ENCODE results near the gene C8G. TPM values are rescaled to one million over a fixed set of nuclear protein-coding genes. Genes with fewer than 3 reads are reported as not detected.

Gene C8G
- total and polyA plus RNA-seq, 9 of the 15 experiments (the other 6 are each of a cell fraction or from before 2014, with no cell fraction given) = 0.35 to 5.9 (median 2.7) TPM; not detected in 2

DNA sequence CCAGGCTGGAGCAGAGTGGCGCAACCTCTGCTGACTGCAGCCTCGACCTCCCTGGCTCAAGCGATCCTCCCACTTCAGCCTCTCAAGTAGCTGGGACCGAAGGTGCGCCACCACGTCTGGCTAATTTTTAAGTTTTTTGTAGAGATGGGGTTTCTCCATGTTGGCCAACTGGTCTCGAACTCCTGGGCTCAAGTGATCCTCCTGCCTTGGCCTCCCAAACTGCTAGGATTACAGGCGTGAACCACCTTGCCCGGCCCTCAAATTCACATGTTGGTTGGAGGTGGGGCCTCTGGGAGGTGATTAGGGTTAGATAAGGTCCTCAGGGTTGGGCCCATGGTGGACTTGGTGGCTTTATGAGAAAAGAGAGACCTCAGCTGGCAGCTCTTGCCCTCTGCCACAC lies 17.1 kb downstream of the C8G start:
- CTCF ChIA-PET (ENCODE audit: low intra/inter-chr PET ratio) = no interaction called here
- 65% methylated on average over 9 of the region's 9 CpGs for WGBS (ENCODE audit: insufficient coverage, low coverage, missing lambda C conversion rate)
- peak overlapping the region in 1 of 2 experiments; percentile 66; a peak in 1 of 4 replicates for H3K9ac ChIP-seq (ENCODE audit: insufficient read depth in 1 of 2, low read depth in 2 of 2, low read length in 2 of 2)
- DNase-seq (ENCODE audit: extremely low read depth in 1 of 4, low spot score in 3 of 4) (no peak), FAIRE-seq (no peak), ATAC-seq (no peak)
- no peak overlapping the region for H3K4me3 ChIP-seq
- H2AFZ ChIP-seq (ENCODE audit: low read depth, low read length) = no peak overlapping the region
- no peak overlapping the region for H3K27ac ChIP-seq (ENCODE audit: extremely low read depth, low read depth, low read length)
- no peaks in the 10 kb centered on the region for H3K9me3 ChIP-seq (replicated peaks; ENCODE audit: control insufficient read depth, insufficient read depth, low read depth, low read length)
- H4K20me1 ChIP-seq (replicated peaks; ENCODE audit: control insufficient read depth, insufficient read depth, low read length) = no peaks in the 10 kb centered on the region
- no peaks in the 10 kb centered on the region for H3K9me1 ChIP-seq (ENCODE audit: control insufficient read depth, insufficient read depth, low read length)
- TF ChIP-seq ZFPM2 (CRISPR knock-in tag; IDR thresholded peaks at IDR 0.05) (no peak), FOXP1 (CRISPR knock-in tag; IDR thresholded peaks at IDR 0.05) (no peak), L3MBTL2 (IDR thresholded peaks at IDR 0.05) (peak; percentile 74), PHF8 (IDR thresholded peaks at IDR 0.05; ENCODE audit: borderline replicate concordance, low read length) (no peak), ZNF263 (CRISPR knock-in tag; IDR thresholded peaks at IDR 0.05; ENCODE audit: borderline replicate concordance) (no peak), CBFA2T3 (IDR thresholded peaks at IDR 0.05) (no peak)
- TF ChIP-seq, protein P1, sequence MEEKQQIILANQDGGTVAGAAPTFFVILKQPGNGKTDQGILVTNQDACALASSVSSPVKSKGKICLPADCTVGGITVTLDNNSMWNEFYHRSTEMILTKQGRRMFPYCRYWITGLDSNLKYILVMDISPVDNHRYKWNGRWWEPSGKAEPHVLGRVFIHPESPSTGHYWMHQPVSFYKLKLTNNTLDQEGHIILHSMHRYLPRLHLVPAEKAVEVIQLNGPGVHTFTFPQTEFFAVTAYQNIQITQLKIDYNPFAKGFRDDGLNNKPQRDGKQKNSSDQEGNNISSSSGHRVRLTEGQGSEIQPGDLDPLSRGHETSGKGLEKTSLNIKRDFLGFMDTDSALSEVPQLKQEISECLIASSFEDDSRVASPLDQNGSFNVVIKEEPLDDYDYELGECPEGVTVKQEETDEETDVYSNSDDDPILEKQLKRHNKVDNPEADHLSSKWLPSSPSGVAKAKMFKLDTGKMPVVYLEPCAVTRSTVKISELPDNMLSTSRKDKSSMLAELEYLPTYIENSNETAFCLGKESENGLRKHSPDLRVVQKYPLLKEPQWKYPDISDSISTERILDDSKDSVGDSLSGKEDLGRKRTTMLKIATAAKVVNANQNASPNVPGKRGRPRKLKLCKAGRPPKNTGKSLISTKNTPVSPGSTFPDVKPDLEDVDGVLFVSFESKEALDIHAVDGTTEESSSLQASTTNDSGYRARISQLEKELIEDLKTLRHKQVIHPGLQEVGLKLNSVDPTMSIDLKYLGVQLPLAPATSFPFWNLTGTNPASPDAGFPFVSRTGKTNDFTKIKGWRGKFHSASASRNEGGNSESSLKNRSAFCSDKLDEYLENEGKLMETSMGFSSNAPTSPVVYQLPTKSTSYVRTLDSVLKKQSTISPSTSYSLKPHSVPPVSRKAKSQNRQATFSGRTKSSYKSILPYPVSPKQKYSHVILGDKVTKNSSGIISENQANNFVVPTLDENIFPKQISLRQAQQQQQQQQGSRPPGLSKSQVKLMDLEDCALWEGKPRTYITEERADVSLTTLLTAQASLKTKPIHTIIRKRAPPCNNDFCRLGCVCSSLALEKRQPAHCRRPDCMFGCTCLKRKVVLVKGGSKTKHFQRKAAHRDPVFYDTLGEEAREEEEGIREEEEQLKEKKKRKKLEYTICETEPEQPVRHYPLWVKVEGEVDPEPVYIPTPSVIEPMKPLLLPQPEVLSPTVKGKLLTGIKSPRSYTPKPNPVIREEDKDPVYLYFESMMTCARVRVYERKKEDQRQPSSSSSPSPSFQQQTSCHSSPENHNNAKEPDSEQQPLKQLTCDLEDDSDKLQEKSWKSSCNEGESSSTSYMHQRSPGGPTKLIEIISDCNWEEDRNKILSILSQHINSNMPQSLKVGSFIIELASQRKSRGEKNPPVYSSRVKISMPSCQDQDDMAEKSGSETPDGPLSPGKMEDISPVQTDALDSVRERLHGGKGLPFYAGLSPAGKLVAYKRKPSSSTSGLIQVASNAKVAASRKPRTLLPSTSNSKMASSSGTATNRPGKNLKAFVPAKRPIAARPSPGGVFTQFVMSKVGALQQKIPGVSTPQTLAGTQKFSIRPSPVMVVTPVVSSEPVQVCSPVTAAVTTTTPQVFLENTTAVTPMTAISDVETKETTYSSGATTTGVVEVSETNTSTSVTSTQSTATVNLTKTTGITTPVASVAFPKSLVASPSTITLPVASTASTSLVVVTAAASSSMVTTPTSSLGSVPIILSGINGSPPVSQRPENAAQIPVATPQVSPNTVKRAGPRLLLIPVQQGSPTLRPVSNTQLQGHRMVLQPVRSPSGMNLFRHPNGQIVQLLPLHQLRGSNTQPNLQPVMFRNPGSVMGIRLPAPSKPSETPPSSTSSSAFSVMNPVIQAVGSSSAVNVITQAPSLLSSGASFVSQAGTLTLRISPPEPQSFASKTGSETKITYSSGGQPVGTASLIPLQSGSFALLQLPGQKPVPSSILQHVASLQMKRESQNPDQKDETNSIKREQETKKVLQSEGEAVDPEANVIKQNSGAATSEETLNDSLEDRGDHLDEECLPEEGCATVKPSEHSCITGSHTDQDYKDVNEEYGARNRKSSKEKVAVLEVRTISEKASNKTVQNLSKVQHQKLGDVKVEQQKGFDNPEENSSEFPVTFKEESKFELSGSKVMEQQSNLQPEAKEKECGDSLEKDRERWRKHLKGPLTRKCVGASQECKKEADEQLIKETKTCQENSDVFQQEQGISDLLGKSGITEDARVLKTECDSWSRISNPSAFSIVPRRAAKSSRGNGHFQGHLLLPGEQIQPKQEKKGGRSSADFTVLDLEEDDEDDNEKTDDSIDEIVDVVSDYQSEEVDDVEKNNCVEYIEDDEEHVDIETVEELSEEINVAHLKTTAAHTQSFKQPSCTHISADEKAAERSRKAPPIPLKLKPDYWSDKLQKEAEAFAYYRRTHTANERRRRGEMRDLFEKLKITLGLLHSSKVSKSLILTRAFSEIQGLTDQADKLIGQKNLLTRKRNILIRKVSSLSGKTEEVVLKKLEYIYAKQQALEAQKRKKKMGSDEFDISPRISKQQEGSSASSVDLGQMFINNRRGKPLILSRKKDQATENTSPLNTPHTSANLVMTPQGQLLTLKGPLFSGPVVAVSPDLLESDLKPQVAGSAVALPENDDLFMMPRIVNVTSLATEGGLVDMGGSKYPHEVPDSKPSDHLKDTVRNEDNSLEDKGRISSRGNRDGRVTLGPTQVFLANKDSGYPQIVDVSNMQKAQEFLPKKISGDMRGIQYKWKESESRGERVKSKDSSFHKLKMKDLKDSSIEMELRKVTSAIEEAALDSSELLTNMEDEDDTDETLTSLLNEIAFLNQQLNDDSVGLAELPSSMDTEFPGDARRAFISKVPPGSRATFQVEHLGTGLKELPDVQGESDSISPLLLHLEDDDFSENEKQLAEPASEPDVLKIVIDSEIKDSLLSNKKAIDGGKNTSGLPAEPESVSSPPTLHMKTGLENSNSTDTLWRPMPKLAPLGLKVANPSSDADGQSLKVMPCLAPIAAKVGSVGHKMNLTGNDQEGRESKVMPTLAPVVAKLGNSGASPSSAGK (IDR thresholded peaks at IDR 0.05) = peak; percentile 74
- TF ChIP-seq, protein P2, sequence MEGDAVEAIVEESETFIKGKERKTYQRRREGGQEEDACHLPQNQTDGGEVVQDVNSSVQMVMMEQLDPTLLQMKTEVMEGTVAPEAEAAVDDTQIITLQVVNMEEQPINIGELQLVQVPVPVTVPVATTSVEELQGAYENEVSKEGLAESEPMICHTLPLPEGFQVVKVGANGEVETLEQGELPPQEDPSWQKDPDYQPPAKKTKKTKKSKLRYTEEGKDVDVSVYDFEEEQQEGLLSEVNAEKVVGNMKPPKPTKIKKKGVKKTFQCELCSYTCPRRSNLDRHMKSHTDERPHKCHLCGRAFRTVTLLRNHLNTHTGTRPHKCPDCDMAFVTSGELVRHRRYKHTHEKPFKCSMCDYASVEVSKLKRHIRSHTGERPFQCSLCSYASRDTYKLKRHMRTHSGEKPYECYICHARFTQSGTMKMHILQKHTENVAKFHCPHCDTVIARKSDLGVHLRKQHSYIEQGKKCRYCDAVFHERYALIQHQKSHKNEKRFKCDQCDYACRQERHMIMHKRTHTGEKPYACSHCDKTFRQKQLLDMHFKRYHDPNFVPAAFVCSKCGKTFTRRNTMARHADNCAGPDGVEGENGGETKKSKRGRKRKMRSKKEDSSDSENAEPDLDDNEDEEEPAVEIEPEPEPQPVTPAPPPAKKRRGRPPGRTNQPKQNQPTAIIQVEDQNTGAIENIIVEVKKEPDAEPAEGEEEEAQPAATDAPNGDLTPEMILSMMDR (IDR thresholded peaks at IDR 0.05 in 2 of 3, conservative IDR thresholded peaks at IDR 0.05 in 1 of 3; ENCODE audit: insufficient read depth in 2 of 3, low read depth in 1 of 3, low read length in 3 of 3) = peak in 1 of 3 experiments; percentile 9; a peak in 1 of 6 replicates
- intact Hi-C loops (cut with micrococcal nuclease) = no loop called here
- no peak overlapping the region for H3K4me2 ChIP-seq (ENCODE audit: insufficient read depth, low read length)
- no peaks in the 10 kb centered on the region for H3K27me3 ChIP-seq (ENCODE audit: control insufficient read depth in 2 of 2, insufficient read depth in 2 of 2, low read length in 2 of 2)
- BruUV-seq (replicated peaks) = no TSS peak
- POLR2A ChIA-PET = interaction anchor here (0.6 to 0.7 kb wide), 2 partner anchors 38 to 64 kb away, joined by 3 read pairs; no protein-coding TSS in a partner anchor
- H3K79me2 ChIP-seq (ENCODE audit: control insufficient read depth, insufficient read depth, low read length) = no peaks in the 10 kb centered on the region
- in situ Hi-C loops (cut with MboI) = no loop called here
- H3K36me3 ChIP-seq (ENCODE audit: control insufficient read depth, insufficient read depth, low read length) = no peaks in the 10 kb centered on the region
- H3K4me1 ChIP-seq (replicated peaks in 1 of 2; ENCODE audit: control insufficient read depth in 2 of 2, insufficient read depth in 2 of 2, low read length in 2 of 2) = peaks cover 26 to 77% of the 10 kb centered on the region in 2 experiments; a peak in 4 of 5 replicates
